GM23338 (cell line): Measurements from ENCODE around the gene ZNF609. TPM values are rescaled to one million over a fixed set of nuclear protein-coding genes. Genes with fewer than 3 reads are reported as not detected.

Source experiments
- ATAC-seq: fragments of 200-7000 bp; cut with Tn5 transposase; 3 replicates; pipeline ENCODE4 v1.9.1; 2020
- DNase-seq: peaks from one replicate; pipeline ENCODE4 v3.0.0-alpha.2; 2015; ENCODE audit warnings: low spot score
- H2AFZ ChIP-seq: fragments of 200-600 bp; sonication (generic); 2 replicates; pipeline ENCODE4 v1.8.0; 2016; ENCODE audit warnings: antibody characterized with exemption, mild to moderate bottlenecking, moderate library complexity
- H3F3A ChIP-seq: fragments of 200-600 bp; sonication (generic); replicated peaks from 2 replicates; pipeline ENCODE4 v1.8.0; 2017; ENCODE audit warnings: antibody characterized with exemption, mixed run types, low read depth
- H3K27ac ChIP-seq: fragments of 200-600 bp; sonication (generic); 2 replicates; pipeline ENCODE4 v1.6.1; 2016; ENCODE audit warnings: low read depth
- H3K27me3 ChIP-seq: fragments of 200-600 bp; sonication (generic); 2 replicates; pipeline ENCODE4 v1.8.0; 2016; ENCODE audit warnings: mild to moderate bottlenecking, mixed run types, moderate library complexity; ENCODE audit not compliant: insufficient read depth
- H3K36me3 ChIP-seq: fragments of 200-600 bp; sonication (generic); 2 replicates; pipeline ENCODE4 v1.8.0; 2016; ENCODE audit warnings: mild to moderate bottlenecking; ENCODE audit not compliant: insufficient read depth
- H3K4me1 ChIP-seq: fragments of 200-600 bp; sonication (generic); 2 replicates; pipeline ENCODE4 v1.8.0; 2016; ENCODE audit warnings: mild to moderate bottlenecking, moderate library complexity; ENCODE audit not compliant: insufficient read depth
- H3K4me2 ChIP-seq: fragments of 200-600 bp; sonication (generic); 2 replicates; pipeline ENCODE4 v1.7.1; 2017; ENCODE audit warnings: mixed run types
- H3K4me3 ChIP-seq: fragments of 200-600 bp; sonication (generic); 2 replicates; pipeline ENCODE4 v1.6.1; 2016; ENCODE audit warnings: mixed run types
- H3K79me2 ChIP-seq: fragments of 200-600 bp; sonication (generic); replicated peaks from 2 replicates; pipeline ENCODE4 v1.8.0; 2017; ENCODE audit warnings: mild to moderate bottlenecking; ENCODE audit not compliant: insufficient read depth
- H3K9me2 ChIP-seq: fragments of 200-600 bp; sonication (generic); 2 replicates; pipeline ENCODE4 v1.8.0; 2017; ENCODE audit not compliant: insufficient read depth
- H4K20me1 ChIP-seq: fragments of 200-600 bp; sonication (generic); replicated peaks from 2 replicates; pipeline ENCODE4 v1.8.0; 2017; ENCODE audit warnings: mild to moderate bottlenecking; ENCODE audit not compliant: insufficient read depth
- H3K27ac Mint-ChIP-seq: 2 replicates; pipeline ENCODE4 v1.8.0; 2020; ENCODE audit warnings: inconsistent platforms, mild to moderate bottlenecking, moderate library complexity, mixed read lengths
- H3K27me3 Mint-ChIP-seq: 3 replicates; pipeline ENCODE4 v1.8.0; 2022; ENCODE audit warnings: low read depth, mild to moderate bottlenecking, moderate library complexity, mixed read lengths, inconsistent platforms; ENCODE audit not compliant: insufficient read depth, poor library complexity
- H3K36me3 Mint-ChIP-seq: 3 replicates; pipeline ENCODE4 v1.8.0; 2021; ENCODE audit warnings: low read depth, mild to moderate bottlenecking, inconsistent platforms, moderate library complexity, mixed read lengths
- H3K4me1 Mint-ChIP-seq: 3 replicates; pipeline ENCODE4 v1.8.0; 2020; ENCODE audit warnings: mild to moderate bottlenecking, inconsistent platforms, mixed read lengths
- H3K4me3 Mint-ChIP-seq: 3 replicates; pipeline ENCODE4 v1.8.0; 2021; ENCODE audit warnings: moderate library complexity, mild to moderate bottlenecking, inconsistent platforms, mixed read lengths
- H3K9me3 Mint-ChIP-seq: 3 replicates; pipeline ENCODE4 v1.8.0; 2020; ENCODE audit warnings: moderate library complexity, mild to moderate bottlenecking, inconsistent platforms, mixed read lengths
- CREB1 ChIP-seq: fragments of 250-450 bp; sonication (Bioruptor Pico); IDR thresholded peaks from 2 replicates; pipeline ENCODE4 v1.5.0; 2020; ENCODE audit warnings: low read depth, mild to moderate bottlenecking, moderate library complexity
- EZH2 ChIP-seq: fragments of 200-600 bp; sonication (generic); IDR thresholded peaks from one replicate; pipeline ENCODE4 v1.8.0; 2017; ENCODE audit warnings: antibody characterized with exemption, mild to moderate bottlenecking, low read depth; ENCODE audit not compliant: unreplicated experiment
- EZH2phosphoT487 ChIP-seq: fragments of 200-600 bp; sonication (generic); IDR thresholded peaks from one replicate; pipeline ENCODE4 v1.8.1; 2018; ENCODE audit warnings: antibody characterized with exemption; ENCODE audit not compliant: unreplicated experiment
- JUNB ChIP-seq: IDR thresholded peaks from one replicate; pipeline ENCODE4 v1.6.1; 2016; ENCODE audit warnings: antibody characterized with exemption; ENCODE audit not compliant: unreplicated experiment
- NANOG ChIP-seq: IDR thresholded peaks from 2 replicates; pipeline ENCODE4 v1.6.1; 2016; ENCODE audit warnings: antibody characterized with exemption, borderline replicate concordance
- POLR2AphosphoS5 ChIP-seq: IDR thresholded peaks from 2 replicates; pipeline ENCODE4 v1.6.1; 2016; ENCODE audit warnings: antibody characterized with exemption, low read depth
- REST ChIP-seq: IDR thresholded peaks from one replicate; pipeline ENCODE4 v1.6.1; 2018; ENCODE audit warnings: antibody characterized with exemption; ENCODE audit not compliant: unreplicated experiment
- STAT1 ChIP-seq: IDR thresholded peaks from one replicate; pipeline ENCODE4 v1.6.1; 2016; ENCODE audit warnings: antibody characterized with exemption; ENCODE audit not compliant: unreplicated experiment
- ZNF114 ChIP-seq: fragments of 250-450 bp; sonication (Bioruptor Pico); IDR thresholded peaks from 2 replicates; pipeline ENCODE4 v1.5.0; 2020; ENCODE audit warnings: mild to moderate bottlenecking, moderate library complexity
- ZNF331 ChIP-seq: fragments of 250-450 bp; sonication (Bioruptor Pico); IDR thresholded peaks from 2 replicates; pipeline ENCODE4 v1.5.0; 2020; ENCODE audit warnings: low read depth, mild to moderate bottlenecking, moderate library complexity
- polyA plus RNA-seq: library from polyadenylated mRNA; unstranded; fragments of >200 nt; fragmentation: Nextera tagmentation; extraction: Ambion mirVana; gene quantifications from 2 replicates; pipeline ENCODE4 v1.2.1, GENCODE V29; 2016
- total RNA-seq: library from RNA; depleted of rRNA; stranded (reverse); fragments of >200 nt; shearing (Covaris generic); gene quantifications from 2 replicates; pipeline ENCODE4 v1.2.3, GENCODE V29; 2014
- TF ChIP-seq, protein P1 (sequence below): fragments of 250-450 bp; sonication (Bioruptor Pico); IDR thresholded peaks from 2 replicates; pipeline ENCODE4 v1.5.0; 2020; ENCODE audit warnings: mild to moderate bottlenecking, moderate library complexity
- TF ChIP-seq, protein P2 (sequence below), 2 experiments: fragments of 200-600 bp in 1 of 2; sonication (generic) in 1 of 2; conservative IDR thresholded peaks; 2 replicates each; pipeline versions ENCODE4 v1.5.1 to v1.6.1; 2016 to 2017; ENCODE audit warnings: antibody characterized with exemption in 2 of 2, low read depth in 2 of 2, mild to moderate bottlenecking in 2 of 2, moderate library complexity in 1 of 2
- TF ChIP-seq, protein P3 (sequence below): IDR thresholded peaks from 2 replicates; pipeline ENCODE4 v1.6.1; 2016; ENCODE audit warnings: antibody characterized with exemption

The ZNF609 gene
- total and polyA plus RNA-seq, 2 experiments from 2014 or later, result 26.4 to 40.2 TPM

DNA sequence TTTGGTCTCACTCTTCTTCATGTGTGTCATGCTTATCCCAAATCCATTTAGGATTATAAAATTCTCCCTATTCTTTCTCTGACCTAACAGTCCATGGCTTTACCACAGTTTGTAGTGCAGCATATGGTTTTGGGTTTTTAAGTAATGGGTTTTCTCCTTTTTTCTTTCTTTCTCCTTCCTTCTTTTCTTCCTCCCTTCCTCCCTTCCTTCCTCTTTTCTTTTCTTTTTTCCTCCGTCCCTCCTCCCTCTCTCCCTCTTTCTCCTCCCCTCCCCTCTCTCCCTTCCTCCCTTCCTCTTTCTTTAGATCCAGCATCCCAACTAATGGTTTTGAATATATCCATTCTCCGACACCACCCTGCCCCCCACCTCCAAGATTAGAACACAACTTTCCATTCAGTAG is 196.1 kb downstream of the ZNF609 start:
- Histone ChIP-seq H3K27ac (no peak overlapping the region), H3K9me2 (no peaks in the 10 kb centered on the region), H3K4me3 (no peak overlapping the region), H3K4me2 (no peak overlapping the region), H3K36me3 (no peaks in the 10 kb centered on the region), H3K79me2 (peaks cover 17% of the 10 kb centered on the region), H3K4me1 (peaks cover under 1% of the 10 kb centered on the region; the same call in 1 of the 2 replicates), H3K27me3 (no peaks in the 10 kb centered on the region), H2AFZ (no peak overlapping the region), H4K20me1 (peaks cover 3% of the 10 kb centered on the region; the same call in 1 of the 2 replicates), H3F3A (no peaks in the 10 kb centered on the region)
- DNase-seq (no peak), ATAC-seq (no peak)
- H3K9me3 Mint-ChIP-seq, result no peaks in the 10 kb centered on the region
- H3K4me1 Mint-ChIP-seq, result peaks cover 5% of the 10 kb centered on the region
- TF ChIP-seq REST (no peak), CREB1 (CRISPR knock-in tag) (no peak), ZNF331 (no peak), NANOG (no peak), POLR2AphosphoS5 (no peak), JUNB (no peak), STAT1 (no peak), EZH2phosphoT487 (no peak), EZH2 (no peak), ZNF114 (CRISPR knock-in tag) (no peak)
- TF ChIP-seq, protein P1, sequence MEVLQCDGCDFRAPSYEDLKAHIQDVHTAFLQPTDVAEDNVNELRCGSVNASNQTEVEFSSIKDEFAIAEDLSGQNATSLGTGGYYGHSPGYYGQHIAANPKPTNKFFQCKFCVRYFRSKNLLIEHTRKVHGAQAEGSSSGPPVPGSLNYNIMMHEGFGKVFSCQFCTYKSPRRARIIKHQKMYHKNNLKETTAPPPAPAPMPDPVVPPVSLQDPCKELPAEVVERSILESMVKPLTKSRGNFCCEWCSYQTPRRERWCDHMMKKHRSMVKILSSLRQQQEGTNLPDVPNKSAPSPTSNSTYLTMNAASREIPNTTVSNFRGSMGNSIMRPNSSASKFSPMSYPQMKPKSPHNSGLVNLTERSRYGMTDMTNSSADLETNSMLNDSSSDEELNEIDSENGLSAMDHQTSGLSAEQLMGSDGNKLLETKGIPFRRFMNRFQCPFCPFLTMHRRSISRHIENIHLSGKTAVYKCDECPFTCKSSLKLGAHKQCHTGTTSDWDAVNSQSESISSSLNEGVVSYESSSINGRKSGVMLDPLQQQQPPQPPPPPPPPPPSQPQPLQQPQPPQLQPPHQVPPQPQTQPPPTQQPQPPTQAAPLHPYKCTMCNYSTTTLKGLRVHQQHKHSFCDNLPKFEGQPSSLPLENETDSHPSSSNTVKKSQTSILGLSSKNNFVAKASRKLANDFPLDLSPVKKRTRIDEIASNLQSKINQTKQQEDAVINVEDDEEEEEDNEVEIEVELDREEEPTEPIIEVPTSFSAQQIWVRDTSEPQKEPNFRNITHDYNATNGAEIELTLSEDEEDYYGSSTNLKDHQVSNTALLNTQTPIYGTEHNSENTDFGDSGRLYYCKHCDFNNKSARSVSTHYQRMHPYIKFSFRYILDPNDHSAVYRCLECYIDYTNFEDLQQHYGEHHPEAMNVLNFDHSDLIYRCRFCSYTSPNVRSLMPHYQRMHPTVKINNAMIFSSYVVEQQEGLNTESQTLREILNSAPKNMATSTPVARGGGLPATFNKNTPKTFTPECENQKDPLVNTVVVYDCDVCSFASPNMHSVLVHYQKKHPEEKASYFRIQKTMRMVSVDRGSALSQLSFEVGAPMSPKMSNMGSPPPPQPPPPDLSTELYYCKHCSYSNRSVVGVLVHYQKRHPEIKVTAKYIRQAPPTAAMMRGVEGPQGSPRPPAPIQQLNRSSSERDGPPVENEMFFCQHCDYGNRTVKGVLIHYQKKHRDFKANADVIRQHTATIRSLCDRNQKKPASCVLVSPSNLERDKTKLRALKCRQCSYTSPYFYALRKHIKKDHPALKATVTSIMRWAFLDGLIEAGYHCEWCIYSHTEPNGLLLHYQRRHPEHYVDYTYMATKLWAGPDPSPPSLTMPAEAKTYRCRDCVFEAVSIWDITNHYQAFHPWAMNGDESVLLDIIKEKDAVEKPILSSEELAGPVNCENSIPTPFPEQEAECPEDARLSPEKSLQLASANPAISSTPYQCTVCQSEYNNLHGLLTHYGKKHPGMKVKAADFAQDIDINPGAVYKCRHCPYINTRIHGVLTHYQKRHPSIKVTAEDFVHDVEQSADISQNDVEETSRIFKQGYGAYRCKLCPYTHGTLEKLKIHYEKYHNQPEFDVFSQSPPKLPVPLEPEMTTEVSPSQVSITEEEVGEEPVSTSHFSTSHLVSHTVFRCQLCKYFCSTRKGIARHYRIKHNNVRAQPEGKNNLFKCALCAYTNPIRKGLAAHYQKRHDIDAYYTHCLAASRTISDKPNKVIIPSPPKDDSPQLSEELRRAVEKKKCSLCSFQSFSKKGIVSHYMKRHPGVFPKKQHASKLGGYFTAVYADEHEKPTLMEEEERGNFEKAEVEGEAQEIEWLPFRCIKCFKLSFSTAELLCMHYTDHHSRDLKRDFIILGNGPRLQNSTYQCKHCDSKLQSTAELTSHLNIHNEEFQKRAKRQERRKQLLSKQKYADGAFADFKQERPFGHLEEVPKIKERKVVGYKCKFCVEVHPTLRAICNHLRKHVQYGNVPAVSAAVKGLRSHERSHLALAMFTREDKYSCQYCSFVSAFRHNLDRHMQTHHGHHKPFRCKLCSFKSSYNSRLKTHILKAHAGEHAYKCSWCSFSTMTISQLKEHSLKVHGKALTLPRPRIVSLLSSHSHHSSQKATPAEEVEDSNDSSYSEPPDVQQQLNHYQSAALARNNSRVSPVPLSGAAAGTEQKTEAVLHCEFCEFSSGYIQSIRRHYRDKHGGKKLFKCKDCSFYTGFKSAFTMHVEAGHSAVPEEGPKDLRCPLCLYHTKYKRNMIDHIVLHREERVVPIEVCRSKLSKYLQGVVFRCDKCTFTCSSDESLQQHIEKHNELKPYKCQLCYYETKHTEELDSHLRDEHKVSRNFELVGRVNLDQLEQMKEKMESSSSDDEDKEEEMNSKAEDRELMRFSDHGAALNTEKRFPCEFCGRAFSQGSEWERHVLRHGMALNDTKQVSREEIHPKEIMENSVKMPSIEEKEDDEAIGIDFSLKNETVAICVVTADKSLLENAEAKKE (CRISPR knock-in tag), result no peak
- TF ChIP-seq, protein P2, sequence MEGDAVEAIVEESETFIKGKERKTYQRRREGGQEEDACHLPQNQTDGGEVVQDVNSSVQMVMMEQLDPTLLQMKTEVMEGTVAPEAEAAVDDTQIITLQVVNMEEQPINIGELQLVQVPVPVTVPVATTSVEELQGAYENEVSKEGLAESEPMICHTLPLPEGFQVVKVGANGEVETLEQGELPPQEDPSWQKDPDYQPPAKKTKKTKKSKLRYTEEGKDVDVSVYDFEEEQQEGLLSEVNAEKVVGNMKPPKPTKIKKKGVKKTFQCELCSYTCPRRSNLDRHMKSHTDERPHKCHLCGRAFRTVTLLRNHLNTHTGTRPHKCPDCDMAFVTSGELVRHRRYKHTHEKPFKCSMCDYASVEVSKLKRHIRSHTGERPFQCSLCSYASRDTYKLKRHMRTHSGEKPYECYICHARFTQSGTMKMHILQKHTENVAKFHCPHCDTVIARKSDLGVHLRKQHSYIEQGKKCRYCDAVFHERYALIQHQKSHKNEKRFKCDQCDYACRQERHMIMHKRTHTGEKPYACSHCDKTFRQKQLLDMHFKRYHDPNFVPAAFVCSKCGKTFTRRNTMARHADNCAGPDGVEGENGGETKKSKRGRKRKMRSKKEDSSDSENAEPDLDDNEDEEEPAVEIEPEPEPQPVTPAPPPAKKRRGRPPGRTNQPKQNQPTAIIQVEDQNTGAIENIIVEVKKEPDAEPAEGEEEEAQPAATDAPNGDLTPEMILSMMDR (conservative IDR thresholded peaks at IDR 0.05; ENCODE audit: low read depth in 2 of 2), result no peak
- TF ChIP-seq, protein P3, sequence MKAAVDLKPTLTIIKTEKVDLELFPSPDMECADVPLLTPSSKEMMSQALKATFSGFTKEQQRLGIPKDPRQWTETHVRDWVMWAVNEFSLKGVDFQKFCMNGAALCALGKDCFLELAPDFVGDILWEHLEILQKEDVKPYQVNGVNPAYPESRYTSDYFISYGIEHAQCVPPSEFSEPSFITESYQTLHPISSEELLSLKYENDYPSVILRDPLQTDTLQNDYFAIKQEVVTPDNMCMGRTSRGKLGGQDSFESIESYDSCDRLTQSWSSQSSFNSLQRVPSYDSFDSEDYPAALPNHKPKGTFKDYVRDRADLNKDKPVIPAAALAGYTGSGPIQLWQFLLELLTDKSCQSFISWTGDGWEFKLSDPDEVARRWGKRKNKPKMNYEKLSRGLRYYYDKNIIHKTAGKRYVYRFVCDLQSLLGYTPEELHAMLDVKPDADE, result no peak
- no peak overlapping the region for H3K4me3 Mint-ChIP-seq
- peaks cover 5% of the 10 kb centered on the region for H3K27me3 Mint-ChIP-seq
- no peak overlapping the region for H3K27ac Mint-ChIP-seq
- H3K36me3 Mint-ChIP-seq, result peaks cover 2% of the 10 kb centered on the region; the same call in 1 of the 3 replicates
